SJSA1 (cell line): Measurements from ENCODE around the gene ANKS1B. TPM values are rescaled to one million over a fixed set of nuclear protein-coding genes. Genes with fewer than 3 reads are reported as not detected.

ENCODE experiments used
- DNase-seq, 2 experiments: peaks; one replicate each; pipeline ENCODE4 v3.0.0-alpha.2; 2015 to 2020; ENCODE audit warnings: low spot score in 2 of 2, low read depth in 1 of 2
- H3K27ac ChIP-seq: fragments of 250-450 bp; sonication (Bioruptor Pico); 2 replicates; pipeline ENCODE4 v1.5.1; 2020; ENCODE audit warnings: mild to moderate bottlenecking, moderate library complexity
- H3K27me3 ChIP-seq: fragments of 250-450 bp; sonication (Bioruptor Pico); replicated peaks from 2 replicates; pipeline ENCODE4 v1.5.1; 2020; ENCODE audit warnings: mild to moderate bottlenecking, moderate library complexity
- H3K36me3 ChIP-seq: fragments of 250-450 bp; sonication (Bioruptor Pico); 2 replicates; pipeline ENCODE4 v1.5.1; 2020; ENCODE audit warnings: mild to moderate bottlenecking
- H3K4me1 ChIP-seq: fragments of 250-450 bp; sonication (Bioruptor Pico); replicated peaks from 2 replicates; pipeline ENCODE4 v1.6.1; 2021; ENCODE audit warnings: mild to moderate bottlenecking
- H3K4me3 ChIP-seq: fragments of 250-450 bp; sonication (Bioruptor Pico); 2 replicates; pipeline ENCODE4 v1.5.1; 2020; ENCODE audit warnings: mild to moderate bottlenecking
- H3K9me3 ChIP-seq: fragments of 250-450 bp; sonication (Bioruptor Pico); replicated peaks from 2 replicates; pipeline ENCODE4 v1.5.1; 2020; ENCODE audit warnings: mild to moderate bottlenecking
- total RNA-seq: library from RNA; depleted of rRNA; stranded (reverse); fragments of >200 nt; shearing (Covaris generic); gene quantifications from 2 replicates; pipeline ENCODE4 v1.2.3, GENCODE V29; 2014

ANKS1B gene
- total RNA-seq, 1 experiment from 2014 or later, result not detected

DNA sequence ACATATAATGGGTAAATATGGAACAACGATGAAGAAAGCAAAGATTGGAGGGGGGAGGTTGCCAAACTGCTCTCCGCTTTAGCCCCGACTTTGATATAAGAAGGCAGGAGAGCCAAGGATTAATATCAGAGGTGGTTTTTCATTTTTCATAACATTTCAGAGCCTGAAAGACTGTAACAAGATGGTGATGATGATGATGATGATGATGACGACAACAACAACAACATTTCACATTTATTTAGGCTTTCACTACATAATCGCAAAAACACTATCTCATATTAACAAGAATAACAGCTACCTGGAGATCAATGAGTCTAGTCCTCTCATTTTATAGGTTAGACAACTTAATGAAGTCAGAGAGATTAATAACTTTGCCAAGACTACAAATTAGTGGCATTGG lies 86.1 kb downstream of the ANKS1B start:
- DNase-seq, result no peak
- no peak overlapping the region for H3K27ac ChIP-seq
- no peaks in the 10 kb centered on the region for H3K4me1 ChIP-seq
- H3K9me3 ChIP-seq, result no peaks in the 10 kb centered on the region
- no peaks in the 10 kb centered on the region for H3K36me3 ChIP-seq
- H3K4me3 ChIP-seq, result no peak overlapping the region
- H3K27me3 ChIP-seq, result 0 out of 2 replicates have a peak, but pooled peaks cover 5% of the 10 kb centered on the region

DNA sequence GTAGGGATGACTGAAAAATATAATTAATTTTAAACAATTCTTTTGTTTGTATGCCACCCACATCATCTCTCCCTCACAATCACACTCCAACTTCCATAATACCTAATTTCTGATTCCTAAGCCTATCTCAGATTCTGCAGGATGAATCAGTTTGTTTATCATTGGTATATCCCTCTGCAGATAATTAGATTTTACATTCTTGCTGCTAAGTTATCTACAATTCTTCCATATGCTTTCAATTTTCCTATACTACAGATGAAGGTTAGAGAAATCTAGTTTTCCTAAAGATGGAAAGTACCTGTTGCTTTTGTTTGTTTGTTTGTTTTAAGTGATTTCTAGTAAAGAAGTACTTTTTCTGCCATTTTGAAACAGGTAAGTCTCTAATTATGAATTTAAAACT lies 105.3 kb downstream of the ANKS1B start:
- DNase-seq, result no peak
- H3K27ac ChIP-seq, result no peak overlapping the region
- no peaks in the 10 kb centered on the region for H3K36me3 ChIP-seq
- no peaks in the 10 kb centered on the region for H3K4me1 ChIP-seq
- H3K27me3 ChIP-seq, result no peaks in the 10 kb centered on the region
- no peaks in the 10 kb centered on the region for H3K9me3 ChIP-seq
- H3K4me3 ChIP-seq, result no peak overlapping the region

DNA sequence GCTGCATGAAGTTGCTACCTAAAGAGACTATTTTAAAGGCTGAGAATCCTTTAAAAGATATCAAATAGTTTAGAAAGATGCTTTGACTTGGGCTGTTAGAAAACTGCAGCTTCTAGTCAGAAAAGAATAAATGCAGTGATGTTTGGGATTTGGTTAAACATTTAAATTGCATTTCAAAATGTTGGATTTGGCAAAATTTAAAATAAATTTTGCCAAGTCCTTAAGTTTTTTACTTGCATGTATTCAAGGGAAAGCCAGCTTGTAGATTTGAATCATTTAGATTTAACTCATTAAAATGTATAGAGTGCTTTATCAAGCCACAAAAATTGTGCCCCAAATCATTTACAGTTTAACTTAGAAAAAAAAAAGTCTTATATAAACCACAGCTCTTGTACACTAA lies 109.7 kb downstream of the ANKS1B start:
- Histone ChIP-seq H3K4me3 (no peak overlapping the region), H3K9me3 (no peaks in the 10 kb centered on the region), H3K27me3 (no peaks in the 10 kb centered on the region)

DNA sequence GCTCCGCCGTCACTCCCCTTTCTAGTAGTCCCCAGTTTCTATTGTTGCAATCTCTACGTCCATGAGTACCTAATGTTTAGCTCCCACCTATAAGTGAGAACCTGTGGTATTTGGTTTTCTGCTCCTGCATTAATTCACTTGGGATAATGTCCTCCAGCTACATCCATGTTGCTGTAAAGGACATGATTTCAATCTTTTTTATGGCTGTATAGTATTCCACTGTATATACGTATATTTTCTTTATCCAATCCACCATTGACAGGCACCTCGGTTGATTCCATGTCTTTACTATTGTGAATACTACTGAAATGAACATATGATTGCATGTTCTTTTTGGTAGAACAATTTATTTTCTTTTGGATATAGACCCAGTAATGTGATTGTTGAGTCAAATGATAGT lies 114.7 kb downstream of the ANKS1B start:
- no peaks in the 10 kb centered on the region for H3K9me3 ChIP-seq
- no peaks in the 10 kb centered on the region; the same call in 1 of the 2 replicates for H3K27me3 ChIP-seq
- no peaks in the 10 kb centered on the region for H3K4me1 ChIP-seq
- H3K27ac ChIP-seq, result no peak overlapping the region
- DNase-seq, result no peak
- no peaks in the 10 kb centered on the region for H3K36me3 ChIP-seq
- no peak overlapping the region for H3K4me3 ChIP-seq

More for the DNA sequence above, 109.7 kb downstream of the ANKS1B start:
- DNase-seq, result no peak
- Histone ChIP-seq H3K4me1 (no peaks in the 10 kb centered on the region), H3K27ac (no peak overlapping the region), H3K36me3 (no peaks in the 10 kb centered on the region)

DNA sequence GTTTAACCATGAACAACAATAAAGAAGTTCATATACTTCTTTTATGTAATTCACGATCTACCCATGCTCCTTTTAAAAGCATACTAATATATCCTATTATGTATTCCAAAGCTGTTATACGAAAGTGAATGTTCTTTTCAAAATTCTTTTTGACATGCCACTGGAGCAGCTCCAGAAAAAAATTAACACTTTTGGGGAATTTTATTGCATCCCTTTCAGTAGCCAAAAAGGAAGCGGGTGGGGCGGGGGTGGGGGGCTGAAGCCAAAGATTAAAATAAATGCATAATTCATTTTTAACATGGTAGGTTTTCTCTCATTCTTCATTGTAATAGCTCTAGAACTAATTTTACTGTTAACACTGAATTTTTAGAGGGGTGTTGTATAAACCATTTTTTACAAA lies 123.0 kb downstream of the ANKS1B start:
- Histone ChIP-seq H3K27me3 (no peaks in the 10 kb centered on the region; the same call in 1 of the 2 replicates), H3K4me3 (no peak overlapping the region), H3K9me3 (no peaks in the 10 kb centered on the region), H3K4me1 (no peaks in the 10 kb centered on the region), H3K36me3 (no peaks in the 10 kb centered on the region), H3K27ac (no peak overlapping the region)
- no peak for DNase-seq

DNA sequence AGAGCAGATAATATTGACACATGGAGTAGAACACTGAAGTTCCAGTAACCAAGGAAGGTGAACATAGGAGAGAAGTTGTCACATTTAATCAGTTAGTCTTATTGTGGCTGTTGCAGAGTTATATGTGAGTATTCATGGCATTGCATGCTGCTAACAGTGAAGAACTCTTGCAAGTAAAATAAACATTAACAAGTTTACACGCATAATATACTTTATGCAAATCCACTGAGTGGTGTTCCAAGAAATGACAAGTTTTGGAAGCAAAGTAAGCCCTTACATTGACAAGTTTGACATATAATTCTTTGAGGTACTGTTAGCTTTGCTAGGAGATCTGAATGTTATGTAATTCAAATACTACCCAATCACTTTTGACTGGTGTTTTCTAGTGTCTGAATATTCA lies 125.6 kb downstream of the ANKS1B start:
- Histone ChIP-seq H3K36me3 (no peaks in the 10 kb centered on the region), H3K4me1 (no peaks in the 10 kb centered on the region), H3K27me3 (no peaks in the 10 kb centered on the region), H3K27ac (no peak overlapping the region), H3K9me3 (no peaks in the 10 kb centered on the region), H3K4me3 (no peak overlapping the region)
- no peak for DNase-seq

DNA sequence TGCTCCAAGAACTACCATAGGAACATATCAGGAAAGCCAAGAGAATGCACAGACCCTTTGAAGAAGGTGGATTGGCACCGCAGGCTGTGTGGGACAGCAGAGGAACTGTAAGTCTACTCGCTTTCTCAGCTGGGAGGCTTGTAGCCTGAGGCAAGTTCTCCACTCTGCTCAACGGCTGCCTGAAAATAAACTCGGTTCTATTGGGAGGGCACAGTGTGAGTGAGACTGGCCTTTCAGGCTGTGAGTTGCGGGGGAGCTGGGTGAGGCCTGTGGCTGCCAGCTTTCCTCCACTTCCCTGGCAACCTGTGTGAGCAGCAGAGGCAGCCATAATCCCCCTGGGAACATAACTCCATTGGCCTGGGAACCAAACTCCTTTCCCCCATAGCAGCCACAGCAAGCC lies 132.1 kb downstream of the ANKS1B start:
- Histone ChIP-seq H3K27ac (no peak overlapping the region), H3K9me3 (no peaks in the 10 kb centered on the region), H3K4me3 (no peak overlapping the region), H3K4me1 (no peaks in the 10 kb centered on the region), H3K27me3 (no peaks in the 10 kb centered on the region), H3K36me3 (no peaks in the 10 kb centered on the region)
- DNase-seq, result no peak

DNA sequence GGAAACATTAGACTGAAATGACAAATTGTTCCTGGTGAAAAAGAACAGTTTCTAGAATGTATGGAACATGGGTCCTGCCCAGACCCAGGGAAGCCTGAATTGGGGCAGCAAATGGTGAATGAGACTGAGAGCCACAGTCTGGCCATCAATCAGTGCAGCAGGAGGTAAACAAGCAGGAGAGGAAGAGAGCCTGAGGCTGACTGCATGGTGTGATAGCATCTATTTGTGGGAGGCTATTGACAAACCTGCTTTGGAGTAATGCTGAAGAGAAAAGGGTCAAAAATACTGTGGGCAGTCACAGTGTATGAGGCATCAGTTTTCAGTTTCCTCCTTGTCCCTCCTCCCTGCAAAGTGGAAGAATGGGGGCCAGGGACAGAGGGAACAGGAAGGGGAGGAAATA lies 136.8 kb downstream of the ANKS1B start:
- Histone ChIP-seq H3K4me1 (no peaks in the 10 kb centered on the region), H3K36me3 (no peaks in the 10 kb centered on the region), H3K4me3 (no peak overlapping the region), H3K27me3 (no peaks in the 10 kb centered on the region), H3K9me3 (no peaks in the 10 kb centered on the region), H3K27ac (no peak overlapping the region)
- DNase-seq, result no peak

DNA sequence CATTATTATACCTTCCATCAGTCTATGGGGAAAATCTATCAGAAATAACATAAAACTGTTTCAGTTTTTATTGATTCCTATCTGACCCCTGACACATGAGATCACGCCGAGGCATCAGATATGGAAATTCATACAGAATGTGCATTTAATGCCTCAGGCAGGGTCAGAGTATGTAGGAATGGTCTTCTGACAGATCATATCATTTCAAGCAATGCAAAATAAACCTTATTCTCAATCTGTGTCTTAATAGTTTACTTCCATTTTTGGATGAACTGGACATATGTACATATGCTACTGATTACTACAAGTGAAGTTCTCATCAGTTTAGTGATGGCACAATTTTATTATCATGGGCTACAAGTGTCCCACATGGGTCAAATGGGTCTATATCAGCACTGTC lies 150.0 kb downstream of the ANKS1B start:
- no peak for DNase-seq
- H3K4me3 ChIP-seq, result no peak overlapping the region

DNA sequence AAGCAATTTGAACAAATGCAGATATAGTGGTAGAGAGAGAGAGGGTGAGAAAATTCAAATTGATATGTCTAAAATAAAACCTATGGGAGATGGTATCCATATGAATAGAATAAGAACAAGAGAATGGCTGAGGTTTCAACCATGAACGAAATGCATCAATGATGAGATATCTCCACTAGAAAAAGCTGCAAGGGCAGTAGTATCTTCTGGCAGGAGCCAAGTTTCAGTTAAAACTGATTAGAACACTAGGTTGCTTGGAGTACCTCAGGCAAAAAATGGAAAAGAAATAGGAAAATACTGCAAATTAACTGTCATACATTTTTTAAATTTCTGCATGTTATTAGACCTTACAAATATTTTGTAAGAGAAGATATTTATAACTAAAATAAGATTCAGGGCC lies 151.3 kb downstream of the ANKS1B start:
- H3K36me3 ChIP-seq, result no peaks in the 10 kb centered on the region
- DNase-seq, result no peak
- no peak overlapping the region for H3K4me3 ChIP-seq
- H3K27me3 ChIP-seq, result no peaks in the 10 kb centered on the region
- no peaks in the 10 kb centered on the region for H3K9me3 ChIP-seq
- no peak overlapping the region for H3K27ac ChIP-seq
- no peaks in the 10 kb centered on the region for H3K4me1 ChIP-seq

More for the DNA sequence above, 150.0 kb downstream of the ANKS1B start:
- Histone ChIP-seq H3K27me3 (no peaks in the 10 kb centered on the region), H3K36me3 (no peaks in the 10 kb centered on the region), H3K27ac (no peak overlapping the region), H3K4me1 (no peaks in the 10 kb centered on the region), H3K9me3 (no peaks in the 10 kb centered on the region)

DNA sequence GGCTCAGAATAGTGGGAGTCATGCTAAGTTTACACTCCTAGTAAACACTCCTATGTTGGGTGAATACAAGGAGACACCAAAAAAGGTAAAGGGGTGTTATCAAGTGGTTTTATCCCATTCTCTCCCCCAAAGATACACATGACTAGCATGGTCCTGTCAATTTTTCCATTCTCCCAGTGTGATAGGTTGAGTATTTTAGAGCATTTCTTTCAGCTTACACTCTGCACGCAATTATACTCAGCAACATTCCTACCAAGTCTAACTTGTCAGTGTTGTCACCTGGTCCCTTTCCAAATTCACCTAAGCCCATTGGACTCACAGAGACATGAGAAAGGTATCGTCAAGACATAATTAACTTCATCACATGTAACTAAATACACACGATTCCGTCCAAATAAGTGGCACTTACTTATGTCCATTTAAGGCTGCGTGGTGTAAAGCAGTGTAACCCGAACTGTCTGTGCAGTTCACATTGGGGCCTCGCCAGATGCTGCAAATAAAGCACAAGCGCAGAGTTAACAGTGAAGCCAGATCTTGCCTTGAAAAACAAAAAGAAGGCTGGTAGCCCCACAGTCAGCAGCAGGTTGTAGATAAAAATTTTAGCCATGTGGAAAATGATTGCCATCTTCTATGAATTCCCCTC lies 159.7 kb downstream of the ANKS1B start:
- H3K4me3 ChIP-seq, result no peak overlapping the region

DNA sequence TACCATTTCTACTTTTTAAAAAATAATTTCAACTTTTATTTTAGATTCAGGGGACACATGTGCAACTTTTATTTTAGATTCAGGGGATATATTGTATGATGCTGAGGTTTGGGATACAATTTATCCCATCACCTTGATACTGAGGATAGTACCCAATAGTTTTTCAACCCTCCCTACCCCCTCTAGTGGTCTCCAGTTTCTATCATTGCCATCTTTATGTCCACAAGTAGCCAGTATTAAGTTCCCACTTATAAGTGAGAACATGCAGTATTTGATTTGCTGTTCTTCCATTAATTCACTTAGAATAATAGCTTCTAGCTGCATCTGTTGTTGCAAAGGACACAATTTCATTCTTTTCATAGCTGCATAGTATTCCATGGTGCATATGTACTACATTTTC lies 162.5 kb downstream of the ANKS1B start:
- H3K4me1 ChIP-seq, result no peaks in the 10 kb centered on the region
- no peaks in the 10 kb centered on the region for H3K9me3 ChIP-seq
- peaks cover 4% of the 10 kb centered on the region; the same call in 1 of the 2 replicates for H3K27me3 ChIP-seq

More for the DNA sequence above, 159.7 kb downstream of the ANKS1B start:
- no peaks in the 10 kb centered on the region for H3K9me3 ChIP-seq
- H3K27me3 ChIP-seq, result peaks cover 4% of the 10 kb centered on the region; the same call in 1 of the 2 replicates
- DNase-seq, result no peak
- H3K27ac ChIP-seq, result no peak overlapping the region
- no peaks in the 10 kb centered on the region for H3K4me1 ChIP-seq
- no peaks in the 10 kb centered on the region for H3K36me3 ChIP-seq

DNA sequence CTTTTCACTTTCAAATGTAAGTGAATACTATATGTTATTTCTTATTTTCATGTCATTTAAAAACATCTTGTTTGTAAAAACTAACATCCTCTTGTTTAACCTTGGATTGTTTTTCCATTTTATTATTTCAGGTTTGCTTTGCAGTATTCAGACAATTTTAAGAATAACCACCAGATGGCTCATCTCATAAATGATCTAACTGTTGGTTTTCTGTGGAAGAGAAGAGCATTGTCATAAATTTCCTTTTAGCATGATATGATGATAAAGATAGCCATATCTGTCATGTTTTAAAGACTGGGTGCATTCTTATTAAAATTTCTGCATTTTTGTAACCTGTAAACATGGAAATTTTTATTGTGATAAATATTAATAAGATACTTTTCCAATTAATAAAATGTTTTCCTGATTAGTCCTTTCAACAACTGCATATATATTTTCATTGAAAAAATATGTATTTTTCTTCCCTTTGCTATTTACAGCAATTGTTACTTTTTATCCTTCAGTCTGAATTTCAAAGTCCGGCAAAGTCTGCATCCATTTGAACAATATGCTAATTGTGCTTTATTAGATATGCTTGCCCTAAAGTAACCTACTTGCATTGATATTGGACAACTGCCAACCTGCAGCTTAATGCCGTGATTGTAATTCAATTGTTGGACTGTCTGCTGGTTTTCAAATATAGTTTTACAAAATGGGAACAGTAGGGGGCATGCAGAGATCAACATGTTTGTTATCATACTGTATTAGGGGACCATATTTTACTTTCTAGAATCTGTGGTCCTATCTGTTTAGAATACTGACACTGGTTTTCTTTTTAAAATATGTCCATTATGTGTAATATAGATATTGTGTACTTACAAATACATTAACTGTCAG lies 173.8 kb downstream of the ANKS1B start:
- DNase-seq, result no peak
- H3K27me3 ChIP-seq, result peaks cover 4% of the 10 kb centered on the region
- no peak overlapping the region for H3K4me3 ChIP-seq
- no peaks in the 10 kb centered on the region for H3K9me3 ChIP-seq
- H3K36me3 ChIP-seq, result no peaks in the 10 kb centered on the region
- H3K27ac ChIP-seq, result no peak overlapping the region
- H3K4me1 ChIP-seq, result no peaks in the 10 kb centered on the region

More for the DNA sequence above, 162.5 kb downstream of the ANKS1B start:
- Histone ChIP-seq H3K36me3 (no peaks in the 10 kb centered on the region), H3K27ac (no peak overlapping the region), H3K4me3 (no peak overlapping the region)
- no peak for DNase-seq

DNA sequence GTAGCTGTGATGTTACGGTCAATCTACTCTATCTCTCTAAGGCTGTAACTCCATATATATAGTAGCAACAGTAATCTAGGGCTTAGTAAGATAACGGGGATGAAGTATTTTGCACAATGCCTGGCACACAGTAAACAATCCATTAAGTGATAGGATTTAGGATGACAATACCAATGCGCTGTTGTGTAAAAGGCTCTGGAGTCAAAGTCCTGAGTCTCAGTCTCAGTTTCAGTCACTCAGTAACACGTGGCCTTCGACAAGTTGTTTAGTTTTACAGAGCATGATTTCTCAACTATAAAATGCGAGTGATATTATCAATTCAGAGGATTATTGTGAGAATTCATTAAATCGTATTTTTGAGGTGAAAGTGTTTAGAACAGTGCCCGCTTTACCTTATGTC lies 174.8 kb downstream of the ANKS1B start:
- DNase-seq, result no peak
- H3K27me3 ChIP-seq, result peaks cover 4% of the 10 kb centered on the region
- H3K4me3 ChIP-seq, result no peak overlapping the region
- no peaks in the 10 kb centered on the region for H3K36me3 ChIP-seq
- no peaks in the 10 kb centered on the region for H3K9me3 ChIP-seq
- H3K4me1 ChIP-seq, result no peaks in the 10 kb centered on the region
- H3K27ac ChIP-seq, result no peak overlapping the region
